Measurements from ENCODE around the gene BZW1.

BZW1 gene

DNA sequence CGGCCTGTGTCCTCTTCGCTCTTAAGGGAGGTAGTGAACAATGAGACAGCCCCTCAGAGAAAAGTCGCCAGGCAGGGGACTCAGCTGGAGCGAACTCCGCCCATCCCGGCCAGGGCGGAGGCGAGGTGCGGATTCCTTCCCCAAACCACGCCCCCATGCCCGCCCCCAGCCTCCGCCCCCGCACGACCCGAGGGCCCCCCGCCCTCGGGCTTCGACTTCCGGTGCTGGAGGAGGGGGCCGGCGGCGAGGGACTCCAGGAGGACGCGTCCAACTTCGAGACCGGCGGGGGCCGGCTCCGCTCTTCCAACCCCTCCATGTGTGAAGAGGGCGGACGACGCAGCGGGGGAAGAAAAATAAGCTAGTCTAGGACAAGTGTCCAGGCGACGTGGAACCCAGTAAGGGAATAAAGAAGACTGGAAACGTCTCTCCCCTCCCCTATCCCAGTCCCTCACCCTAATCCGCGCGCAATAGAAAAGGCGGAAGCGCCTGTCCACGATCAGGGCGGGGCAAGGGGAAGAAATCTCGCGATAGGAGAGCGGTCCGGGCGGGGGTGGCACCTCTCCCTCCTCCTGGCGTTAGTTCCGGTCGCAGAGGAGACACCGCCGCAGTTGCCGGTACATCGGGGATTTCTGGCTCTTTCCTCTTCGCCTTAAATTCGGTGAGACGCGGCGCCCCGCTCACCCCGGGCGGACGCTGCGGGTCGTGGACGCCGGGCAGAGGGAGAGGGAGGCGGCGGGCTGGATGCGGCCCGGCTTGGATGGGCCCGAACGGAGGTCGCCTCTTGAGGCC is at the start of gene BZW1:
Gene BZW1, plus strand, starts transcription at position 578 of the 789 bp plus-strand sequence. CDS start 1,308 bp downstream, outside the sequence.
- TF ChIP-seq, protein P1, sequence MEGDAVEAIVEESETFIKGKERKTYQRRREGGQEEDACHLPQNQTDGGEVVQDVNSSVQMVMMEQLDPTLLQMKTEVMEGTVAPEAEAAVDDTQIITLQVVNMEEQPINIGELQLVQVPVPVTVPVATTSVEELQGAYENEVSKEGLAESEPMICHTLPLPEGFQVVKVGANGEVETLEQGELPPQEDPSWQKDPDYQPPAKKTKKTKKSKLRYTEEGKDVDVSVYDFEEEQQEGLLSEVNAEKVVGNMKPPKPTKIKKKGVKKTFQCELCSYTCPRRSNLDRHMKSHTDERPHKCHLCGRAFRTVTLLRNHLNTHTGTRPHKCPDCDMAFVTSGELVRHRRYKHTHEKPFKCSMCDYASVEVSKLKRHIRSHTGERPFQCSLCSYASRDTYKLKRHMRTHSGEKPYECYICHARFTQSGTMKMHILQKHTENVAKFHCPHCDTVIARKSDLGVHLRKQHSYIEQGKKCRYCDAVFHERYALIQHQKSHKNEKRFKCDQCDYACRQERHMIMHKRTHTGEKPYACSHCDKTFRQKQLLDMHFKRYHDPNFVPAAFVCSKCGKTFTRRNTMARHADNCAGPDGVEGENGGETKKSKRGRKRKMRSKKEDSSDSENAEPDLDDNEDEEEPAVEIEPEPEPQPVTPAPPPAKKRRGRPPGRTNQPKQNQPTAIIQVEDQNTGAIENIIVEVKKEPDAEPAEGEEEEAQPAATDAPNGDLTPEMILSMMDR (IDR thresholded peaks at IDR 0.05; ENCODE audit: insufficient read depth, low read depth, low read length, missing control alignments): no peak
- DNase-seq (ENCODE audit: low read depth): peak; percentile 97
- peak within 1 kb of the TSS; percentile 83 for H3K4me3 ChIP-seq (ENCODE audit: low read length)

DNA sequence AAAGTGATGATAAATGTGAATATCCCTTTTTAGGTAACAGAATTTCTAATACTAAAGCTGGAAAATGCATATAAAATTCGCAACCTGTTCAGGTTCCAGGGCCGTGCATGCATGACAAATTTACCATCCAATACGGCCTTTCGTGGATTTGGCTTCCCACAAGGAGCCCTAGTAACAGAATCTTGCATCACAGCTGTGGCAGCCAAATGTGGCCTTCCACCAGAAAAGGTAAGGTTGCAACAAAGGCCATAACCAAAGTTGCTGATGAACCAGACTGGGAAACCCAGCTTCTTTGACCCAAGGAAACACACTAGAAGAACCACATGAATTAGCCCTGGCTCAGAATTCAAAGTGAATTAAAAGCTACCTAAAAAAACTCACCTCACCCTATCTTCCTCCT is 49.6 kb upstream of the BZW1 start:
- no peak for DNase-seq (ENCODE audit: low read depth)
- no peak overlapping the region for H3K4me3 ChIP-seq (ENCODE audit: low read length)
- TF ChIP-seq, protein P1 (IDR thresholded peaks at IDR 0.05; ENCODE audit: insufficient read depth, low read depth, low read length, missing control alignments): no peak

DNA sequence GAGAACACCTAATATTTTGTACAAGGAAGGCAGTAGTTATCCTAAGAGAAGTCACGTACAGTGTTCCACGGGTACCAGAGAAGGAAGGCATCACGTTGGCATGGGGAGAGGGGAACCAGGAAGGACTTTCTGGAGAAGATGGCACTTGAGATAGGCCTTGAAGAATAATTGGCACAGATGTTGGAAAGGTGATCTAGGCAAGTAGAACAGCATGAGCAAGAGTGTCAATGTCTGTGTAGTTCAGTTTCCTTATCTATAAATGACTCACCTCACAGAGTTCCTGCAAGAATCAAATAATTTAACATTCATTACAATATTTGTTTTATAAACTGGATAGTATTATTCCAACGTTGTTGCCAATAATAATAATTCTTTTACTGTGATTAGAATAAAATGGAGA is 48.3 kb upstream of the BZW1 start:
- DNase-seq (ENCODE audit: low read depth): peak; percentile 33
- no peak overlapping the region for H3K4me3 ChIP-seq (ENCODE audit: low read length)
- TF ChIP-seq, protein P1 (IDR thresholded peaks at IDR 0.05; ENCODE audit: insufficient read depth, low read depth, low read length, missing control alignments): no peak

DNA sequence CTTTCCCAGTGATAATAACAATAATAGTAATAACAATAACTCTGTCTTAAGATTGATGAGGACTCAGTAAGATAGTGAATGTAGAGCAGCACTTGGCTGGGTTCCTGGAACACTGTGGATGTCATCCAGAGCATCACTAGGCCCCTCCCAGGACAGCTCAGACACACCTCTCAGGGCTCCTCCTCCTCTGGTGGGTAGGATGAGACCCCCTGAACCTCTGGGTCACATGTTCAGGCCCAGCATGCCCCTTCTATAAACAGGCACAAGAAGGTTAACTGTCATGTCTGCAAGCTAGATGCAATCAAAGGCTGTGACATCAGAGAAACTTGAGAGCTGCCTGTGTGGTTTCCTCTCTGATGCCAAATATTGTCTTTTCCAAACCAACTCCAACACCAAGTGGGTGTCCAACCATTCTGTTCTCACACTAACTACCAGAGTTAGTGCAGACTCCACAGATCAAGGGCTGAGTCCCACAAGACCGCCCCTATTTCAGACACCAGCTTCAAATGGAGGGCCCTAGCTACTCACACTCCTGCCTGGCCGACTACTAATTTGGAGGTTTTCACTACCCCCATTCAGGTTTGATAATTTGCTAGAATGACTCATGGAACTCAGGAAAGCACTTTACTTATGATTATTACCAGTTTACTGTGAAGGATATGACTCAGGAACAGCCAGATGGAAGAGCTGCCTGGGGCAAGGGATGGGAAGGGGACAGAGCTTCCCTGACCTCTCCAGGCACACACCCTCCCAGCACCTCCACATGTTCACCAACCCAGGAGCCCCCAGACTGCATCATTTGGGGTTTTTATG is 46.4 kb upstream of the BZW1 start:
- TF ChIP-seq, protein P1 (IDR thresholded peaks at IDR 0.05; ENCODE audit: insufficient read depth, low read depth, low read length, missing control alignments): no peak
- H3K4me3 ChIP-seq (ENCODE audit: low read length): no peak overlapping the region
- DNase-seq (ENCODE audit: low read depth): peak; percentile 93

DNA sequence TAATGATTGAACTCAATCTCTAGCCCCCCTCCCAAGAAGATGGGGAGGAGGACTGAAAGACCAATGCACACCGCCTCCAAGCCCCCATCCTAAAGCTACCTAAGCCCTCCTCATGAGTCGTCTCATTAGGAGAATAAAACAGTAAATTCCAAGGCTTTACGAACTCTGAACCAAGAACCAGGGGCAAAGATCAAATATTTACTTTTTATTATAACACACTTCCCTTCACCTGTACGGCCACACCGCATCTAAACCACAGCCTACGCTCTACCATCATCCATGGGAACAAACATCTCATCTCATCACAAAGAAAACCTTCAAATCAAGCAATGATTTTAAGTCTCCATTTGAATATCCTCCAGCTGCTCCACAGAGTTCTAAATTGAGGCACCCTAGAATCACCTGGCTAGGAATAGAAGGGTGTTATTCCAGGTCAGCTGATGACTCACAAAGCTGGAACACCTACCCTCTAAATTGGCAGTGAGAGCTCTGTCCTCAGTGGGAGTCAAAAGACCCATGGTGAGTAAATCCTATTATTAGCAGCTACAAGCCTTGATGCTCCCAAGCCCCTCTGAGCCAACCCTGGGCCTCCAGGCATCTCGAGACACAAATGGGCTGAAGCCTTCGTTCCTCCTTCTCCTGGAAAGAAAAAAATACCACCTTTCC is 45.6 kb upstream of the BZW1 start:
- DNase-seq (ENCODE audit: low read depth): peak; percentile 80
- H3K4me3 ChIP-seq (ENCODE audit: low read length): no peak overlapping the region
- TF ChIP-seq, protein P1 (IDR thresholded peaks at IDR 0.05; ENCODE audit: insufficient read depth, low read depth, low read length, missing control alignments): no peak

DNA sequence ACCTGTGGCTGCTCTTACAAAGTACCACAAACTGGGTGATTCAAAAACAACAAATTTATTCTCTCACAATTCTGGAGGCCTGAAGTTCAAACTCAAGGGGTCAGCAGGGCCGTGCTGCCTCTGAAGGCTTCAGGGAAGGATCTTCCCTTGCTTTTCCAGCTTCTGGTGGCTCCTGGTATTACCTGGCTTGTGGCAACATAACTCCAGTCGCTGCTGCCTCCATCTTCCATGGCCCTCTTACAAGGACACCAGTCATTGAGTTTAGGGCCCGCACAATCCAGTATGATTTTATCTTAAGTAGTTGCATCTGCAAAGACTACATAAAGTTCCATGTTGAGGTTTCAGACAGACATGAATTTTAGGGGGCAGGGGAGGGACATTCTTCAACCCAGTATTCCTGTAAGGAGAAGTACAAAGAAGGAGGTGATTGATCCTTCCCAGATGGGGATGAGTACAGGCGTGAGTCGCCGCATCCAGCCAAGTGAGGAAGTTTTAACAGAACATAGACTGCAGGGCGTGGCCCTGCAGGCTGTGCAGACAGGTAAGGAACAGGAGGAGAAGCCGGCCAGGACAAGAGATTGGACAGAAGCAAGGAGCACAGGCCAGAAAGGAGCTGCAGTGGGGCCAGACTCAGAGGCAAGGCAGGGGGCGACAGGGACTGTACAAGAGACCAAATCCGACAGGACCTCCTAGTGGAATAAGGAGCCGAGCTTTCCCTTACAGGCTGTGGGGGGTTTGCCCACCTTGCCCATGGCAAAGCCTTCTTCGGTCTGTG is 44.4 kb upstream of the BZW1 start:
- TF ChIP-seq, protein P1 (IDR thresholded peaks at IDR 0.05; ENCODE audit: insufficient read depth, low read depth, low read length, missing control alignments): no peak
- H3K4me3 ChIP-seq (ENCODE audit: low read length): no peak overlapping the region
- peak; percentile 59 for DNase-seq (ENCODE audit: low read depth)
